Heart right ventricle (tissue), 16 donors: Measurements from ENCODE around the gene GGTLC1. TPM values are rescaled to one million over a fixed set of nuclear protein-coding genes. Genes with fewer than 3 reads are reported as not detected.
A peak's percentile ranks its signal among the peaks of the same experiment; 100 is the strongest.
"Not testable (repeated sequence)": the region's sequence is repeated elsewhere in the genome, so short reads cannot be mapped to it uniquely, and the experiment has no call there.

Experiments
- ATAC-seq, 8 donors: fragments of 200-7000 bp; cut with Tn5 transposase; one replicate each; pipeline ENCODE4 v1.9.1; 2020; ENCODE audit warnings: mild to moderate bottlenecking in 8 of 8, moderate library complexity in 8 of 8, moderate number of reproducible peaks in 1 of 8
- DNase-seq, 2 donors: peaks; one replicate each; pipeline ENCODE4 v3.0.0-alpha.2; 2020
- H3K27ac ChIP-seq, 10 donors: fragments of 200-600 bp; sonication (generic) in 2 of 10; one replicate each; pipeline versions ENCODE4 v1.5.0 to v1.8.0; 2020 to 2022; ENCODE audit warnings: mild to moderate bottlenecking in 3 of 10
- H3K27me3 ChIP-seq, 7 donors: fragments of 200-600 bp; one replicate each; pipeline ENCODE4 v1.8.0; 2021 to 2022; ENCODE audit warnings: mild to moderate bottlenecking in 2 of 7
- H3K36me3 ChIP-seq, 9 donors: fragments of 200-600 bp; sonication (generic) in 1 of 9; one replicate each; pipeline versions ENCODE4 v1.5.0 to v1.8.0; 2020 to 2022; ENCODE audit warnings: mild to moderate bottlenecking in 2 of 9
- H3K4me1 ChIP-seq, 9 donors: fragments of 200-600 bp; sonication (generic) in 1 of 9; one replicate each; pipeline versions ENCODE4 v1.5.0 to v1.8.0; 2020 to 2022; ENCODE audit warnings: mild to moderate bottlenecking in 4 of 9
- H3K4me3 ChIP-seq, 10 donors: fragments of 200-600 bp; sonication (generic) in 2 of 10; one replicate each; pipeline versions ENCODE4 v1.5.0 to v1.8.0; 2020 to 2022; ENCODE audit warnings: mild to moderate bottlenecking in 7 of 10, moderate library complexity in 2 of 10
- H3K9me3 ChIP-seq, 11 donors: fragments of 200-600 bp in 10 of 11; sonication (generic) in 2 of 11; one replicate each; pipeline versions ENCODE4 v1.5.0 to v1.8.0; 2013 to 2022; ENCODE audit warnings: mild to moderate bottlenecking in 2 of 11, control low read depth in 1 of 11, moderate library complexity in 1 of 11
- CTCF ChIP-seq, 9 donors: fragments of 200-600 bp; sonication (generic) in 2 of 9; IDR thresholded peaks; one replicate each; pipeline versions ENCODE4 v1.5.0 to v1.8.0; 2021 to 2022; ENCODE audit warnings: antibody characterized with exemption in 9 of 9, mild to moderate bottlenecking in 5 of 9, moderate library complexity in 1 of 9
- WGBS, 2 donors: extraction: QIAGEN DNeasy Blood & Tissue Kit; methylation state at CpG; one replicate each; pipeline ENCODE4 v1.1.7; 2013; ENCODE audit warnings: inconsistent platforms in 1 of 2; 5-methylcytosine and 5-hydroxymethylcytosine counted together
- intact Hi-C, 10 donors: fragments of 100-400 bp; cut with DNase I; formaldehyde crosslinking; loops; one replicate each; pipeline versions ENCODE4 v1.11.1 to v1.14.2; 2022
- polyA plus RNA-seq, 2 donors: library from polyadenylated mRNA; stranded (reverse); fragments of 200-250 nt; gene quantifications; one replicate each; pipeline ENCODE4 v1.2.3, GENCODE V29; 2013
- total RNA-seq, 10 donors: library from RNA; stranded (reverse); fragmentation: NEBNext Ultra II Directional in 3 of 10; extraction: Animal tissue kit (Norgen Biotek cat#: 25700) in 3 of 10; gene quantifications; one replicate each; pipeline versions ENCODE4 v1.2.1 to v1.2.4, GENCODE V29; 2021 to 2023
- donor health status: Arrhythmogenic right ventricular cardiomyopathy.
- donor health status: ischemic (EF 13 %, LVEDD 7.1; RV severe dilation, severe dysfunction).
- donor health status: healthy with polysubstance abuse.
- donor health status: DM: no; HTN: yes; CAD: no.
- donor health status: DM: no; HTN: no; CAD: no.
- donor health status: ischemic (EF 25% LVEDD 6.9; RV normal size, moderate dysfunction).
- donor health status: ischemic (EF 25% LVEDD 5.7; RV mildly dilated, moderate dysfunction).
- donor health status: healthy.
- donor health status: DM: yes; HTN: yes; CAD: no.
- donor health status: Ischemic cardiomyopathy.
- donor health status: ischemic (EF 35%, LVEDD 5.7; RV mildly dilated, moderate dysfunction).
- donor health status: nonischemic (EF 11% LVEDD 7.7; RV severe dilation, severe dysfunction).
- donor health status: DM: yes; HTN: yes; CAD: no.
- donor health status: PGD.
- donor health status: ischemic (EF 29% LVEDD 5.4; RV normal size, mild dysfunction).
- donor health status: nonischemic (EF 23%, LVEDD 6.1; RV moderate dilation, normal function).

Gene GGTLC1
- total and polyA plus RNA-seq, 12 donors, result not detected

DNA sequence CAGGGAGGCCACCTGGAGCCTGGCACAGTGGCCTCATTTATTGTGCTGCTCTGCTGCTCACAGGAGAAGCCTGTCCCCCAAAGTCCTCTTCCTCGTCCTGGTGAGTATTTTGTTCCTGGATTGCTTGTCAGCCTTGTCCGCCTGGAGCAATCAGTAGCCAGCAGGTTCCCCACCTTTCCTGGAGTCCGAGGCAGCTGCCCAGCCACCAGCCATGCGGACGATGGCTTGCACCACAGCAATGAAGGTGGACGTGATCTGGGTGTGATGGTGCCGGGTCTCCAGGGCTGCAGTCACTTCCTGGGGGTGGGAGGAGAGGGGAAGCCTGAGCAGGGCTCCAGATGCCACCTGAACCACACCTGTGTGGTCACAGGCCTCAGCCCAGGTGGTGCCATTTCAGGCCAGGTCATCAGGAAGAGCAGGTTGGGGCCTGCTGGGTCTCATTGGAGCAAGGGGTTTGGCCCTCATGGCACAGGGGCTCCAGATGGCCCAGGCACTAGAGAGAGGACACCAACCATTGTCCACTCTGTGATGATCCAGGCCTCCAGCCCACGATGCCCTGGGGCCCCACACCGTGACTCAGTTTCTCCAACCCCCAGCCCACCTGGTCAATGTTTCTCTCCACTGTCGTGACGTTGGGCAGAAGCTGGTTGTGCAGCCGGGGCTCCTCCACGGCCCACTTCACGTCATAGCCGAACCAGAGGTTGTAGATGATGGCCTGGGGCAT lies 3.4 kb downstream of the GGTLC1 start:
- ATAC-seq, intact Hi-C loops, DNase-seq, H3K4me1 ChIP-seq, H3K27me3 ChIP-seq, H3K9me3 ChIP-seq, H3K4me3 ChIP-seq, H3K36me3 ChIP-seq, H3K27ac ChIP-seq: not testable (repeated sequence)
- WGBS, 2 donors, result 85 to 89% methylated on average over 15 of the region's 15 CpGs

DNA sequence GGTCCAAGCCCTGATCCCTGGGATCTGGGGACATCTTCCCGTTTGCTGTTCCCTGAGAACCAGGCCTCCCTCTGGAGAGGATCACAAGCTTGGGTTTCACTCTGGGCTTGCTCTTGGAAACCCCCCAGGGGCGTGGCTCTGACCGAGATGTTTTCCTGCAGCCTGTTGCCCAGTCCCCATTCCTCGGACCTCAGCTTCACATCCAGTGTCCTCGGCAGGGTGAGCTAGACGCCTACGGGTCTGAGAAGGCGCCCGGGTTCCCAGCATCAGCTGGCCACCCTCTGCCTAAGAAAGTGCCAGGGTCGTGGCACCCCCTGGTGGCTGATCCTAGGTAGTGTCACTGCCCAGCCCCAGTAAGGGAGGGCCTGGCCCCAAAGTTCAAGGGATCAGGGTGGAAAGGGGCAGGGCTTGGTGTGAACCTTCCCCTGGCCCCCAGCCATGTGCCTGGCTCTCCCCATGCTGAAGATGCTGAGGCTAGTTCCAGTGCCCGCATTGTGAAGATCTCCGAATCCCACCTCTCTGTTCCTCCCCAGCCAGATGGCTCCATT lies 4.0 kb downstream of the GGTLC1 start:
- H3K27ac ChIP-seq, DNase-seq, H3K27me3 ChIP-seq, H3K9me3 ChIP-seq, H3K36me3 ChIP-seq, intact Hi-C loops, H3K4me1 ChIP-seq, H3K4me3 ChIP-seq, ATAC-seq: not testable (repeated sequence)
- WGBS, 2 donors, result 22 to 52% methylated on average over 8 to 9 of the region's 12 CpGs
- TF ChIP-seq CTCF (IDR thresholded peaks at IDR 0.05), result peak in 6 of 9 donors; percentile 6 to 24 (median 16)

GRCh38 chr20:23982112-23983018 lies 6.2 kb downstream of the GGTLC1 start:
- H3K36me3 ChIP-seq, H3K9me3 ChIP-seq, ATAC-seq, H3K27me3 ChIP-seq, H3K4me1 ChIP-seq, H3K4me3 ChIP-seq, DNase-seq, intact Hi-C loops, H3K27ac ChIP-seq: not testable (repeated sequence)
- WGBS, 2 donors, result 62 to 69% methylated on average over 9 to 11 of the region's 11 CpGs

DNA sequence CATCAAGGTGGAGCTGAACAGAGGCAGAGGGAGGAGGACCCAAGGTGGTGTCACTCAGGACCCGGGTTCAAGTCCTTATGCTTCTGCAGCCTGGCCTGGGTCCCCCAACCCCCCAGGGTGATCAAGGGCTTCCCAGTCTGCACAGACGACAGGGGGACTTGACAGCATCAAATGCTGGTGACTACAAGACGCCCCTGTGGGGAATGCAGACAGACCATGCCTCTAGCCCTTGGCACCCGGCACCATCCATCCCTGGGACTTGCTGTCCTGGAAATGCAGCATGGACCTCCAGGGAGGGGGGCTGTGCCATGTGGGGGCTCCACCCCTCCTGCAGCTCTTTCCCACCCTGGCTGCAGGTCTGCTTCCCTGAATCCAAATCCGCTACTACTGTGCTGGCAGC lies 7.1 kb downstream of the GGTLC1 start:
- DNase-seq, intact Hi-C loops, H3K4me1 ChIP-seq, H3K27ac ChIP-seq, H3K4me3 ChIP-seq, H3K9me3 ChIP-seq, H3K27me3 ChIP-seq, H3K36me3 ChIP-seq, ATAC-seq: not testable (repeated sequence)
- WGBS, 2 donors, result 75 to 77% methylated on average over 5 of the region's 5 CpGs

GRCh38 chr20:23981014-23981413 lies 7.6 kb downstream of the GGTLC1 start:
- H3K27me3 ChIP-seq, H3K27ac ChIP-seq, H3K4me1 ChIP-seq, H3K9me3 ChIP-seq, ATAC-seq, intact Hi-C loops, H3K4me3 ChIP-seq, H3K36me3 ChIP-seq: not testable (repeated sequence)
- peak in 1 of 2 donors; percentile 50 for DNase-seq
- WGBS, 2 donors, result 36 to 45% methylated on average over 10 to 11 of the region's 11 CpGs

DNA sequence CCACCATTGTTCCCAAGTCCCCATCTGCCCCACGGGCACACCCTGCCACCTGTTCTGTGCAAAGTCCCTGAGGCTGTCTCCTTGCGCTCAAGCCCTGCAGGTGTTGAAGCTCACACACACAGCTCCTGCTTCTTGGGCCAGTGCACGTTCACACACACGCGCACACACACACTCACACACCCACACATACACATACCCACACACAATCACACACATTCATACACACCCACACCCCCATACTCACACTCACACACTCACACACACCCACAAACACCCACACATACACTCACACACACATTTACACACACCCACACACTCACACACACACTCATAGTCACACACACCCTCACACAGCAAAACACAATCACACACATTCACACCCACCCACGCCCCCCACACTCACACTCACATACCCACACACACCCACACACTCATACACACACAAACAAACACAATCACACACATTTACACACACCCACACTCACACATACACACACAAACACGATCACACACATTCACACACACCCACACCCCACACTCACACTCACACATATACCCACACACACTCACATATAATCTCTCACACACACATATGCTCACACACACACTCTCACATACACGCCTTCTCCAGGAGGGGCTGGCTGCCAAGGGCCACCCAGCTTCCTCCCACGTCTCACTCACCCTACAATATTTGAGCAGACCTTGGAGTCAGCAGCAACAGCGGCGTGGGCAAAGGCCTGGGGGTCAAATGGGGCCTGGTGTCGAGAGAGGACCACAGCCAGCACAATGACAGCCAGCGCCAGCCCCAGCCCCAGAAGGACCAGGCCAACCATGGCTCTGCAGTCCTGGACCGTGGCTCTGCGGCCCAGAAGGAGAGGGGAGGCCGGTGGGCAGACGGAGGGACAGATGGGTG lies 8.4 kb downstream of the GGTLC1 start:
- ATAC-seq, H3K4me3 ChIP-seq, H3K9me3 ChIP-seq, H3K27ac ChIP-seq, H3K4me1 ChIP-seq, H3K27me3 ChIP-seq, DNase-seq, intact Hi-C loops, H3K36me3 ChIP-seq: not testable (repeated sequence)
- 71 to 77% methylated on average over 17 of the region's 17 CpGs for WGBS, 2 donors

DNA sequence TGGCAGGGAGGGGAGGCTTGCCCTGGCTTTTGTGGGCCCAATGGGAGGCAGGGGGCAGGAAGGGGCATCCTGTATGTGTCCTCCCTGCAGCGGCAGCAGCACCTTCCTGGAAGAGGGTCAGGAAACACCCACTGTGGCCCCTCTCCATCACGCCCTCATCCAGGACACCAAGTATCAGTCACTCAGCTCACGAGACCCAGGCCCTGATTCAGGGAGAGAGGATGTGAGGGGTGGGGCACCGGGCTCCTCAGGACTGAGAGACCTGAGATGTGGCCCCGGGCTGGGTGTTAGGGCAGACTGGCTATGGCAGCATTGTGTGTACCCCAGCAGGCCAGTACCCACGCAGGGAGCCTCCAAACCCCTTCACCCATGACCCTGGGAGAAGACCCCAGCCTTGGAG lies 9.2 kb downstream of the GGTLC1 start:
- intact Hi-C loops, H3K27me3 ChIP-seq, H3K36me3 ChIP-seq, H3K4me3 ChIP-seq, H3K27ac ChIP-seq, H3K4me1 ChIP-seq, DNase-seq, ATAC-seq, H3K9me3 ChIP-seq: not testable (repeated sequence)
- WGBS, 2 donors, result 80 to 87% methylated on average over 5 to 6 of the region's 6 CpGs

DNA sequence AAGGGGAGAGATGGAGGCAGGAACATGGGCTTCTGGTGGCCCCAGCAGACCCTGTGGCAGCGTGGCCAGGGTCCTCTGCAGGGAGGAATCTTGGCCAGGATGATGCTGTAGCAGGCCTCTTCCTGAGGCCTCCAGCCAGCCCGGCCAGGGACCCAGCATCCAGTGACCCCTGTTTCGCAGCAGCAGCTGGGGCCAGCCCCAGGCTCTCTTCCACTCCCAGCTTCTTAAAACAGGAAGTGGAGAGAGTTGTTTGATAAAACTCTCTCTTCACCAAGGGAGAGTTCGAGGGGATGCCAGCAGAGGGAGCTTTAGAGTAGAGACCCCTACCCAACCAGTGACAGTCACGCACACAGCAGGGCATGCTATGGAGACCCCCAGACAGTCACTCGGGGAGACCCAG lies 10.1 kb downstream of the GGTLC1 start:
- WGBS, 2 donors, result 40% methylated on average over 6 of the region's 6 CpGs
- H3K36me3 ChIP-seq, DNase-seq, H3K9me3 ChIP-seq, intact Hi-C loops, H3K4me3 ChIP-seq, H3K4me1 ChIP-seq, H3K27ac ChIP-seq, H3K27me3 ChIP-seq, ATAC-seq: not testable (repeated sequence)
